Astrocyte (in vitro differentiated cells and primary cell): ENCODE results near the gene SEL1L2.

Experiments used
- EZH2 ChIP-seq: IDR thresholded peaks from 2 replicates; pipeline ENCODE4 v1.6.1; 2012; ENCODE audit warnings: mild to moderate bottlenecking, low read length, inconsistent platforms; ENCODE audit not compliant: insufficient read depth
- TF ChIP-seq, protein P1 (sequence below): IDR thresholded peaks from 2 replicates; pipeline ENCODE4 v1.5.1; 2011; ENCODE audit warnings: low read depth, mild to moderate bottlenecking, inconsistent platforms, low read length, moderate library complexity; ENCODE audit not compliant: insufficient read depth

DNA sequence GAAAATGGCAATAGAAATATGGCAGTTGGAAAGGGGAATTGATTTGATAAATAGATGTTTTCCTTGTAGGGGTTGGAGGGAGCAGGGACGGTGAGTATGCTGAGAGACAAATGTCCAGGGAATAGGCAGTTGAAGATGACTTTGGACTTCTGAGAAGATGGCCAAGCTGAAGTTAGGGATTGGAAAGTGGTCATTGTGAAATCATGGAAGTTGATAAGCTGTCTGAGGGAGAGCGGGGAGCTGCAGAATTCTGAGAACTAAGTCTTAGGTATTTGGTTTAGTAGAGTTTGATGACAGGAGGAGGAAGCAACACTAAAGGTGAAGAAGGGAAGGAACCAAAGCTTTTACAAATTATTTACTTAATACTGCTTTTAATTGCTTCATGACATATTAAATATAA, 190.4 kb downstream of the SEL1L2 start:
- TF ChIP-seq, protein P1, sequence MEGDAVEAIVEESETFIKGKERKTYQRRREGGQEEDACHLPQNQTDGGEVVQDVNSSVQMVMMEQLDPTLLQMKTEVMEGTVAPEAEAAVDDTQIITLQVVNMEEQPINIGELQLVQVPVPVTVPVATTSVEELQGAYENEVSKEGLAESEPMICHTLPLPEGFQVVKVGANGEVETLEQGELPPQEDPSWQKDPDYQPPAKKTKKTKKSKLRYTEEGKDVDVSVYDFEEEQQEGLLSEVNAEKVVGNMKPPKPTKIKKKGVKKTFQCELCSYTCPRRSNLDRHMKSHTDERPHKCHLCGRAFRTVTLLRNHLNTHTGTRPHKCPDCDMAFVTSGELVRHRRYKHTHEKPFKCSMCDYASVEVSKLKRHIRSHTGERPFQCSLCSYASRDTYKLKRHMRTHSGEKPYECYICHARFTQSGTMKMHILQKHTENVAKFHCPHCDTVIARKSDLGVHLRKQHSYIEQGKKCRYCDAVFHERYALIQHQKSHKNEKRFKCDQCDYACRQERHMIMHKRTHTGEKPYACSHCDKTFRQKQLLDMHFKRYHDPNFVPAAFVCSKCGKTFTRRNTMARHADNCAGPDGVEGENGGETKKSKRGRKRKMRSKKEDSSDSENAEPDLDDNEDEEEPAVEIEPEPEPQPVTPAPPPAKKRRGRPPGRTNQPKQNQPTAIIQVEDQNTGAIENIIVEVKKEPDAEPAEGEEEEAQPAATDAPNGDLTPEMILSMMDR = no peak
- TF ChIP-seq EZH2 = no peak
